Sigmoid colon (tissue), 4 donors: ENCODE data around the gene MED13L.

ENCODE experiments used
- EP300 ChIP-seq, 4 donors: sonication (generic); formaldehyde crosslinking; IDR thresholded peaks; one replicate each; pipeline ENCODE4 v1.6.1; 2017; ENCODE audit warnings: antibody characterized with exemption in 4 of 4
- POLR2A ChIP-seq, 2 donors: fragments of 450-650 bp; IDR thresholded peaks; one replicate each; pipeline ENCODE4 v1.6.1; 2016; ENCODE audit warnings: antibody characterized with exemption in 2 of 2, mild to moderate bottlenecking in 2 of 2, moderate library complexity in 2 of 2
- POLR2AphosphoS5 ChIP-seq, 4 donors: sonication (generic); formaldehyde crosslinking; IDR thresholded peaks; one replicate each; pipeline ENCODE4 v1.6.1; 2017; ENCODE audit warnings: antibody characterized with exemption in 4 of 4
- TF ChIP-seq, protein P1 (sequence below), 4 experiments: fragments of 450-650 bp in 3 of 4; fragments of 200-600 bp in 1 of 4; IDR thresholded peaks; one replicate each; pipeline ENCODE4 v1.5.1; 2016 to 2019; ENCODE audit warnings: antibody characterized with exemption in 4 of 4, mild to moderate bottlenecking in 3 of 4, moderate library complexity in 2 of 4

- TF ChIP-seq, protein P1, sequence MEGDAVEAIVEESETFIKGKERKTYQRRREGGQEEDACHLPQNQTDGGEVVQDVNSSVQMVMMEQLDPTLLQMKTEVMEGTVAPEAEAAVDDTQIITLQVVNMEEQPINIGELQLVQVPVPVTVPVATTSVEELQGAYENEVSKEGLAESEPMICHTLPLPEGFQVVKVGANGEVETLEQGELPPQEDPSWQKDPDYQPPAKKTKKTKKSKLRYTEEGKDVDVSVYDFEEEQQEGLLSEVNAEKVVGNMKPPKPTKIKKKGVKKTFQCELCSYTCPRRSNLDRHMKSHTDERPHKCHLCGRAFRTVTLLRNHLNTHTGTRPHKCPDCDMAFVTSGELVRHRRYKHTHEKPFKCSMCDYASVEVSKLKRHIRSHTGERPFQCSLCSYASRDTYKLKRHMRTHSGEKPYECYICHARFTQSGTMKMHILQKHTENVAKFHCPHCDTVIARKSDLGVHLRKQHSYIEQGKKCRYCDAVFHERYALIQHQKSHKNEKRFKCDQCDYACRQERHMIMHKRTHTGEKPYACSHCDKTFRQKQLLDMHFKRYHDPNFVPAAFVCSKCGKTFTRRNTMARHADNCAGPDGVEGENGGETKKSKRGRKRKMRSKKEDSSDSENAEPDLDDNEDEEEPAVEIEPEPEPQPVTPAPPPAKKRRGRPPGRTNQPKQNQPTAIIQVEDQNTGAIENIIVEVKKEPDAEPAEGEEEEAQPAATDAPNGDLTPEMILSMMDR (IDR thresholded peaks at IDR 0.05), result no peak
- TF ChIP-seq EP300 (IDR thresholded peaks at IDR 0.05) (no peak), POLR2A (IDR thresholded peaks at IDR 0.05) (no peak), POLR2AphosphoS5 (IDR thresholded peaks at IDR 0.05) (no peak)
Measured at GRCh38 chr12:116122628-116123027, 154.9 kb downstream of the MED13L start.
